ENCODE data around the gene UBE2E2.

UBE2E2 gene

GRCh38 chr3:23542079-23542478 is 339.0 kb downstream of the UBE2E2 start:
- H3K36me3 ChIP-seq (ENCODE audit: insufficient read depth, low read length) = no peaks in the 10 kb centered on the region
- H3K9me2 ChIP-seq (ENCODE audit: low read depth, low read length) = no peaks in the 10 kb centered on the region
- H2AFZ ChIP-seq (ENCODE audit: low read length) = no peak overlapping the region
- no peaks in the 10 kb centered on the region for H3K79me2 ChIP-seq (ENCODE audit: insufficient read depth, low read length)
- no peak overlapping the region for H3K9ac ChIP-seq (ENCODE audit: low read length)
- H4K20me1 ChIP-seq (ENCODE audit: insufficient read depth, low read length) = no peaks in the 10 kb centered on the region
- no peak overlapping the region for H3K27ac ChIP-seq (ENCODE audit: low read depth, low read length, poor library complexity, severe bottlenecking)
- no peaks in the 10 kb centered on the region for H3K4me1 ChIP-seq (ENCODE audit: insufficient read depth, low read length, severe bottlenecking)
- no peaks in the 10 kb centered on the region for H3K9me3 ChIP-seq (ENCODE audit: low read length)
- no peaks in the 10 kb centered on the region for H3F3A ChIP-seq (ENCODE audit: insufficient read depth, low read length)
- no peaks in the 10 kb centered on the region for H3K27me3 ChIP-seq (ENCODE audit: insufficient read depth, low read length)
- TF ChIP-seq EZH2 (IDR thresholded peaks at IDR 0.05; ENCODE audit: borderline replicate concordance, low read length) (no peak), CTCF (IDR thresholded peaks at IDR 0.05; ENCODE audit: low read length) (no peak)
- no peak overlapping the region for H3K4me2 ChIP-seq (ENCODE audit: low read length)
- H3K4me3 ChIP-seq (ENCODE audit: low read depth, low read length, poor library complexity, severe bottlenecking) = no peak overlapping the region

DNA sequence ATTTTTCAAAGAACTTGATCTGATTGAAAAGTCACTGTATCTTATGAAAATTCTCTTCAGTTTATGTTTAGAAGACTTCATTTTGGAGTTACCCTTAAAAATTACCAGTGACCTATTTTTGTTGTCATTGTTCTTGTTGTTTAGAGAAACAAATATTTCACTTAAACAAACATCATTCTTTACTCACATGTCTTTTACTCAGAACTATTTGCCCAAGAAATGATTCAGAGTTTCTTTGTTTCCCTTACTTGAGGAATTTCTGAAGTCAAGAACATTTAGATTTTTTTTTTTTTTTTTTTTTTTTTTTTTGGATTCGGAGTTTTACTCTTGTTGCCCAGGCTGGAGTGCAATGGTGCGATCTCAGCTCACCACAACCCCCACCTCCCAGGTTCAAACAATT is 343.1 kb downstream of the UBE2E2 start:
- TF ChIP-seq CTCF (IDR thresholded peaks at IDR 0.05; ENCODE audit: low read length) (no peak), EZH2 (IDR thresholded peaks at IDR 0.05; ENCODE audit: borderline replicate concordance, low read length) (no peak)
- no peaks in the 10 kb centered on the region for H3K27me3 ChIP-seq (ENCODE audit: insufficient read depth, low read length)
- no peaks in the 10 kb centered on the region for H3K79me2 ChIP-seq (ENCODE audit: insufficient read depth, low read length)
- H3F3A ChIP-seq (ENCODE audit: insufficient read depth, low read length) = no peaks in the 10 kb centered on the region
- H3K27ac ChIP-seq (ENCODE audit: low read depth, low read length, poor library complexity, severe bottlenecking) = no peak overlapping the region
- H4K20me1 ChIP-seq (ENCODE audit: insufficient read depth, low read length) = no peaks in the 10 kb centered on the region
- H3K4me3 ChIP-seq (ENCODE audit: low read depth, low read length, poor library complexity, severe bottlenecking) = no peak overlapping the region
- no peaks in the 10 kb centered on the region for H3K9me3 ChIP-seq (ENCODE audit: low read length)
- H3K4me2 ChIP-seq (ENCODE audit: low read length) = no peak overlapping the region
- H2AFZ ChIP-seq (ENCODE audit: low read length) = no peak overlapping the region
- no peaks in the 10 kb centered on the region for H3K4me1 ChIP-seq (ENCODE audit: insufficient read depth, low read length, severe bottlenecking)
- no peak overlapping the region for H3K9ac ChIP-seq (ENCODE audit: low read length)
- no peaks in the 10 kb centered on the region for H3K36me3 ChIP-seq (ENCODE audit: insufficient read depth, low read length)
- H3K9me2 ChIP-seq (ENCODE audit: low read depth, low read length) = no peaks in the 10 kb centered on the region

- Histone ChIP-seq H4K20me1 (ENCODE audit: insufficient read depth, low read length) (no peaks in the 10 kb centered on the region), H2AFZ (ENCODE audit: low read length) (no peak overlapping the region), H3K4me1 (ENCODE audit: insufficient read depth, low read length, severe bottlenecking) (peaks cover 2% of the 10 kb centered on the region), H3K9ac (ENCODE audit: low read length) (no peak overlapping the region), H3K27me3 (ENCODE audit: insufficient read depth, low read length) (no peaks in the 10 kb centered on the region), H3K9me2 (ENCODE audit: low read depth, low read length) (no peaks in the 10 kb centered on the region), H3K79me2 (ENCODE audit: insufficient read depth, low read length) (no peaks in the 10 kb centered on the region), H3K36me3 (ENCODE audit: insufficient read depth, low read length) (no peaks in the 10 kb centered on the region), H3K4me2 (ENCODE audit: low read length) (no peak overlapping the region), H3K4me3 (ENCODE audit: low read depth, low read length, poor library complexity, severe bottlenecking) (no peak overlapping the region), H3F3A (ENCODE audit: insufficient read depth, low read length) (no peaks in the 10 kb centered on the region), H3K27ac (ENCODE audit: low read depth, low read length, poor library complexity, severe bottlenecking) (no peak overlapping the region), H3K9me3 (ENCODE audit: low read length) (no peaks in the 10 kb centered on the region)
- no peak for TF ChIP-seq EZH2 (IDR thresholded peaks at IDR 0.05; ENCODE audit: borderline replicate concordance, low read length)
- no peak for TF ChIP-seq CTCF (IDR thresholded peaks at IDR 0.05; ENCODE audit: low read length)
These were observed 345.0 kb downstream of the UBE2E2 start for GRCh38 chr3:23547905-23548650.
